Measurements from ENCODE around the gene H3-3A. TPM values are rescaled to one million over a fixed set of nuclear protein-coding genes. Genes with fewer than 3 reads are reported as not detected.

The H3-3A gene
- polyA plus RNA-seq, 1 of the 3 experiments (the other 2 are of a cell fraction), result 315 TPM

DNA sequence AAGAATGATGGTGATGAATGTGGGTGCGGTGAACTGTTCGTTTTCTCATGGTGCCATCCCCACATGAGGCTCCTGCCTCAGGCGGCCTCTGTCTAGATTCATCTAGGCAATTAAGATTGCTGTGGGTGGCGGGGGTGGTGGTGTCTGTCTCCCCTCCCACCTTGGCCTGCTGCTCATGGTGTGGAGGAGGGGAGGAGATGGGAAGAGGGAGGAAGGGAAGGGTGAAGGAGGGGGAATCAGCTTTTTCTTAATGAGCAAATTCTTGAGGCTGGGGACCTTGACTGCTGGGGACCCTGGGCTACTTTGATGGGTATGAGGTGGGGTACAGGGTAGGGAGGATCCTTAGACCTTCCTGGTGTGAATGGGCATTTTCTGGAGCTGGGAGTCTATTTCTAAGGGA, 55.8 kb downstream of the H3-3A start (continued):
- TF ChIP-seq, protein P1, sequence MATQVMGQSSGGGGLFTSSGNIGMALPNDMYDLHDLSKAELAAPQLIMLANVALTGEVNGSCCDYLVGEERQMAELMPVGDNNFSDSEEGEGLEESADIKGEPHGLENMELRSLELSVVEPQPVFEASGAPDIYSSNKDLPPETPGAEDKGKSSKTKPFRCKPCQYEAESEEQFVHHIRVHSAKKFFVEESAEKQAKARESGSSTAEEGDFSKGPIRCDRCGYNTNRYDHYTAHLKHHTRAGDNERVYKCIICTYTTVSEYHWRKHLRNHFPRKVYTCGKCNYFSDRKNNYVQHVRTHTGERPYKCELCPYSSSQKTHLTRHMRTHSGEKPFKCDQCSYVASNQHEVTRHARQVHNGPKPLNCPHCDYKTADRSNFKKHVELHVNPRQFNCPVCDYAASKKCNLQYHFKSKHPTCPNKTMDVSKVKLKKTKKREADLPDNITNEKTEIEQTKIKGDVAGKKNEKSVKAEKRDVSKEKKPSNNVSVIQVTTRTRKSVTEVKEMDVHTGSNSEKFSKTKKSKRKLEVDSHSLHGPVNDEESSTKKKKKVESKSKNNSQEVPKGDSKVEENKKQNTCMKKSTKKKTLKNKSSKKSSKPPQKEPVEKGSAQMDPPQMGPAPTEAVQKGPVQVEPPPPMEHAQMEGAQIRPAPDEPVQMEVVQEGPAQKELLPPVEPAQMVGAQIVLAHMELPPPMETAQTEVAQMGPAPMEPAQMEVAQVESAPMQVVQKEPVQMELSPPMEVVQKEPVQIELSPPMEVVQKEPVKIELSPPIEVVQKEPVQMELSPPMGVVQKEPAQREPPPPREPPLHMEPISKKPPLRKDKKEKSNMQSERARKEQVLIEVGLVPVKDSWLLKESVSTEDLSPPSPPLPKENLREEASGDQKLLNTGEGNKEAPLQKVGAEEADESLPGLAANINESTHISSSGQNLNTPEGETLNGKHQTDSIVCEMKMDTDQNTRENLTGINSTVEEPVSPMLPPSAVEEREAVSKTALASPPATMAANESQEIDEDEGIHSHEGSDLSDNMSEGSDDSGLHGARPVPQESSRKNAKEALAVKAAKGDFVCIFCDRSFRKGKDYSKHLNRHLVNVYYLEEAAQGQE (IDR thresholded peaks at IDR 0.05; ENCODE audit: low read depth, low read length), result no peak
- no peak for TF ChIP-seq CHD2 (IDR thresholded peaks at IDR 0.05; ENCODE audit: low read length, partially characterized antibody)
- TF ChIP-seq, protein P2, sequence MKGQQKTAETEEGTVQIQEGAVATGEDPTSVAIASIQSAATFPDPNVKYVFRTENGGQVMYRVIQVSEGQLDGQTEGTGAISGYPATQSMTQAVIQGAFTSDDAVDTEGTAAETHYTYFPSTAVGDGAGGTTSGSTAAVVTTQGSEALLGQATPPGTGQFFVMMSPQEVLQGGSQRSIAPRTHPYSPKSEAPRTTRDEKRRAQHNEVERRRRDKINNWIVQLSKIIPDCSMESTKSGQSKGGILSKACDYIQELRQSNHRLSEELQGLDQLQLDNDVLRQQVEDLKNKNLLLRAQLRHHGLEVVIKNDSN (IDR thresholded peaks at IDR 0.05; ENCODE audit: borderline replicate concordance, low read depth), result no peak
- no peak for TF ChIP-seq NFIC (IDR thresholded peaks at IDR 0.05; ENCODE audit: borderline replicate concordance)
- no peak for TF ChIP-seq EZH2phosphoT487 (IDR thresholded peaks at IDR 0.05; ENCODE audit: borderline replicate concordance, low read depth)

DNA sequence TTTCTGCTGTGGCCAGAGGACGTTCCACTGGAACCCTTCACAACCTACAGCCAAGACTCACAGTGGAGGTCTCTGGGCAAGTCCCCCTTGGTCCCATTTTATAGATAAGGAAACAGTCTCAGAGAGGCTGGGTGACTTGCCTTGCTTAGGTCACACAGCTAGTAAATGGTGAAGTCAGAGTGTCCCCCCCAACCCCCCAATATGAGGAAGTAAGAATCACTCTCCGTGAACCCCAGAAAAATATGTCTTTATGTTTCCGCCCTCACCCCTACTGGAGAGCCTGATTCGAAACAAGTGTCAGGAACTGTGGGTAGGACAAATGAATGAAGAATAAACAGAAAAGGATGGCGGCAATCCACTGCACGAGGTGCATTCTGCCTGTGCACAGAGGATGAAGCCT, 56.7 kb downstream of the H3-3A start:
- no peaks in the 10 kb centered on the region for H3K9me3 ChIP-seq
- POLR2A ChIA-PET, result interaction anchor here (1.2 to 2.2 kb wide), 2 partner anchors 10 to 36 kb away, joined by 3 to 8 read pairs; no protein-coding TSS in a partner anchor

More for the DNA sequence above, 56.7 kb downstream of the H3-3A start:
- DNase-seq, result no peak
- no peak for TF ChIP-seq FOSL2 (IDR thresholded peaks at IDR 0.05; ENCODE audit: borderline replicate concordance, low read depth)
- no peak for TF ChIP-seq RFX5 (IDR thresholded peaks at IDR 0.05; ENCODE audit: low read length)
- no peak for TF ChIP-seq JUND (IDR thresholded peaks at IDR 0.05)
- no peak for TF ChIP-seq TAF1 (IDR thresholded peaks at IDR 0.05; ENCODE audit: borderline replicate concordance, low read depth, low read length)
- no peak for TF ChIP-seq CHD2 (IDR thresholded peaks at IDR 0.05; ENCODE audit: low read length, partially characterized antibody)
- TF ChIP-seq, protein P2 (IDR thresholded peaks at IDR 0.05; ENCODE audit: borderline replicate concordance, low read depth), result no peak
- no peak for TF ChIP-seq EP300 (IDR thresholded peaks at IDR 0.05; ENCODE audit: borderline replicate concordance in 1 of 2, low read depth in 1 of 2, low read length in 1 of 2)
- no peak for TF ChIP-seq EZH2phosphoT487 (IDR thresholded peaks at IDR 0.05; ENCODE audit: borderline replicate concordance, low read depth)
- TF ChIP-seq RXRA (IDR thresholded peaks at IDR 0.05; ENCODE audit: borderline replicate concordance, low read depth), result no peak
- TF ChIP-seq, protein P3, sequence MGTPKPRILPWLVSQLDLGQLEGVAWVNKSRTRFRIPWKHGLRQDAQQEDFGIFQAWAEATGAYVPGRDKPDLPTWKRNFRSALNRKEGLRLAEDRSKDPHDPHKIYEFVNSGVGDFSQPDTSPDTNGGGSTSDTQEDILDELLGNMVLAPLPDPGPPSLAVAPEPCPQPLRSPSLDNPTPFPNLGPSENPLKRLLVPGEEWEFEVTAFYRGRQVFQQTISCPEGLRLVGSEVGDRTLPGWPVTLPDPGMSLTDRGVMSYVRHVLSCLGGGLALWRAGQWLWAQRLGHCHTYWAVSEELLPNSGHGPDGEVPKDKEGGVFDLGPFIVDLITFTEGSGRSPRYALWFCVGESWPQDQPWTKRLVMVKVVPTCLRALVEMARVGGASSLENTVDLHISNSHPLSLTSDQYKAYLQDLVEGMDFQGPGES (IDR thresholded peaks at IDR 0.05; ENCODE audit: low read depth, low read length), result no peak
- no peak for TF ChIP-seq FOXJ3 (CRISPR knock-in tag; IDR thresholded peaks at IDR 0.05)
- TF ChIP-seq GABPA (IDR thresholded peaks at IDR 0.05; ENCODE audit: low read depth), result no peak
- TF ChIP-seq MEF2A (IDR thresholded peaks at IDR 0.05; ENCODE audit: borderline replicate concordance, low read depth), result no peak
- no peak for TF ChIP-seq TCF12 (IDR thresholded peaks at IDR 0.05)
- TF ChIP-seq PBX3 (IDR thresholded peaks at IDR 0.05), result no peak
- Histone ChIP-seq H3K4me1 (ENCODE audit: control insufficient read depth in 1 of 2, insufficient read depth in 2 of 2, low read depth in 1 of 2, low read length in 1 of 2) (peaks cover 0 to 8% of the 10 kb centered on the region in 2 experiments; a peak in 1 of 4 replicates), H3K4me2 (no peak overlapping the region), H3K79me2 (ENCODE audit: insufficient read depth) (no peaks in the 10 kb centered on the region), H3K9me2 (no peaks in the 10 kb centered on the region), H3F3A (replicated peaks; ENCODE audit: insufficient read depth) (peaks cover 9% of the 10 kb centered on the region), H3K27ac (ENCODE audit: low read depth in 2 of 2, low read length in 1 of 2) (no peak overlapping the region), H2AFZ (ENCODE audit: low read depth) (no peak overlapping the region), H3K4me3 (ENCODE audit: low read depth in 2 of 2, low read length in 1 of 2) (no peak overlapping the region), H3K9ac (no peak overlapping the region), H3K36me3 (replicated peaks in 1 of 2; ENCODE audit: control insufficient read depth in 1 of 2, insufficient read depth in 2 of 2, low read length in 1 of 2) (no peaks in the 10 kb centered on the region), H4K20me1 (ENCODE audit: insufficient read depth) (no peaks in the 10 kb centered on the region), H3K27me3 (ENCODE audit: insufficient read depth) (no peaks in the 10 kb centered on the region)
- 87% methylated on average over 6 of the region's 6 CpGs for WGBS (ENCODE audit: low lambda C conversion rate)
- CTCF ChIA-PET, result interaction anchor here (1.4 to 5.7 kb wide), 5 partner anchors 9 to 347 kb away, joined by 3 to 104 read pairs (median 11); partner anchors contain the start of gene H3-3A
